Middle frontal gyrus (tissue), 1 donor: ENCODE data around the gene RBM33.
"Not testable (repeated sequence)": the region's sequence is repeated elsewhere in the genome, so short reads cannot be mapped to it uniquely, and the experiment has no call there.

Source experiments
- DNase-seq: peaks from one replicate; pipeline ENCODE4 v3.0.0-alpha.2; 2015; ENCODE audit warnings: low spot score; ENCODE audit errors: extremely low spot score

RBM33 gene

GRCh38 chr7:155807065-155807671 is 162.7 kb downstream of the RBM33 start:
- no peak for DNase-seq

DNA sequence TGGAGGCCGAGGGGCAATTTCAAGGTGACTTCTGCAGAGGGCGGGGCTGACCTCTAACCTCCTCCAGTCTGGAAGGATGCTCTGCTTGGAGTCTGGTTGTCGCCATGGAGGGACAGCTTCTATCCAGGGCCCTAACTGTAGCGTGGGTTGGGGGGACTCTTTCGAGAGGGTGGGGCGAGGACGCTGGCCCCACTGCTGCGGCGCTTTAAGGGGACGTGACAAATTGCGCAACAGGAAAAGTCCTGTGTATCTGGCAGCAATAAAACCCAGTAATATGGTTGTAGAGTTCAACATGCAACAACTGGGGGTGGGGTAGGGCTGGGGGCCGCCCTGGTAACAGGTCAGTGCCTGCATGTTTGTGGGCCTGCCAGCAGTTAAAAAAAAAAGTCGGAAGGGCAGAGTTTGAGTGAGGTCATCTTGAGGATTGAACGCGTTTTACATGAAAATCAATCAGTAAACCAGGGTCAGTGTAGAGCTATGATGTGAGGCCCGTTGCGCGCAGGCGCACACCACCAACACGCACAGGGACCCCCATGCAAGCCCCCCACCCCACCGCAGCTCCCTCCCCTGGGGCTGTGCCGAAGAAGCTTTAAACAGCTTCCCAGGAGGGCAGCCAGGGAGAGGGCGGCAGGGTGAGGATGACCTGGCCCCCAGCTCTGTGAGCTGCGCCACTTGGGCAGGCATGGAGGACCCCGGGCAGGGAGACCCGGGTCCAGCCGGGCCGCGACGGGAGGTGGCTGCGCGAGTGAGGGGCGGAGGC is 163.5 kb downstream of the RBM33 start:
- DNase-seq, result no peak

DNA sequence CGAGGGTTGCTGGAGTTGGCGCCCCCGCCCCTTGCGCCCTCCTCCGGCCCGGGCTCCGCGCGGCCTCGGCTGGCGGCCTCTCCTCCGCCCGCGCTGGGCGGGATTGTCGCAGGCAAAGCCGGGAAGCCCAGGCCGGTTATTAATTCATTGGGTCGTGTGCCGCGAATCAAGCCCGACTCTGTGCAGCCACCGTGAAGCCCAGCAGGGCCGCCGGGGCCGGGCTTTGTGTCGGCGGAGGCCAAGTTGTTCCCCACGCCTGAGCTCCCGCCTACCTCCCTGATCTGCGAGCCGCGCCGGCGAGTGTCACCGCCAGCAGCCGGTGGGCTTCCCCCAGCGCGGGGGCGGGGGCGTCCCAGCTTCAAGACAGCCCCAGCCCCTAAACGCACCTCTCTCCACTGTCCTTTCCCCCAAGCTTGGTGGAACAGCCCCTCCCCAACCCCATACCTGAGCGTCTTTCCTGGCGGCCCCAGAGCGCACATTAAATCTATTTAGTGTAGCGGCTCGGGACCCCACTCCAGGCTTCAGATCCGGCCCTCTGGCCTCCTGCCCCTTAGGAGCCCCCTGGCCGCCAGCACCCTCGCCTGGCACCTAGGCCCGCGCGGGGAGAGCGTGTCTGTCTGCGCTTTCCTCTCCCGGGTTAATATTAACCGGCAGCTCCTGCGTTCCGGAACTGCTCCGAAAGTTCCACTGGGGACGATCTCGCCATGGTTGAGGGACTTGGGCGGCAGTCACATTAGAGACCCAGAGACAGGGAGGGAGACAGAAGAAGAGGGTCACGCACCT is 164.3 kb downstream of the RBM33 start:
- no peak for DNase-seq

DNA sequence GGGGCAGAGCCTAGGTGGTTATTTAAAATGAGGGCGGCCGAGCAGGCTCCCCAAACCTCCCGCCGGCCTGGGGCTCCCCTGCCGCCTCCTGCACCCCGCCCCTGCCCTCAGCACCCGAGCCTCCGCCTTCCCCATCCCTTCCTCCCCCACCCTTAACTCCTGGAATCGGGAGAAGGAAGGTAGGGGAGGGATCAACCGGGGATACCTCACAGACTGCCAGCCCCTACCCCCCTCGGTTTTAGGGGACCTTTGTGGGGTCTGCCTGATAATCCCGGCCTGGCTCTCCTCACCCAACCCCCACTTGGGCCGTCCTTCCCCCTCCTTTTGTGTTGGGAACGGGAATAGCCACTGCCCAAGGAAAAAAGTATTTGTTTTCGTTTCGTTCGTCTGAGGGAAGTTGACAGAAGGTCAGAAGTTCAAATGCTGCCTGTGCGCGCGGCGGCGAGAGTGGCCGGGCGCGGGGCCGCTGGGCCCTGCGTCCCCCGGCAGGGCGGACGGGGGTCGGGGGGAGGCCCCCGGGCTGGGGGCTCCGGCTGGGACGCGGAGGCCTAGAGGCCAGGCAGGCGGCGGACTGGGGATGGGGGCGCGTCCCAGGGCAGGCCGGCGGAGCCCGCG is 165.0 kb downstream of the RBM33 start:
- DNase-seq, result no peak

GRCh38 chr7:155809947-155810769 is 165.7 kb downstream of the RBM33 start:
- no peak for DNase-seq

DNA sequence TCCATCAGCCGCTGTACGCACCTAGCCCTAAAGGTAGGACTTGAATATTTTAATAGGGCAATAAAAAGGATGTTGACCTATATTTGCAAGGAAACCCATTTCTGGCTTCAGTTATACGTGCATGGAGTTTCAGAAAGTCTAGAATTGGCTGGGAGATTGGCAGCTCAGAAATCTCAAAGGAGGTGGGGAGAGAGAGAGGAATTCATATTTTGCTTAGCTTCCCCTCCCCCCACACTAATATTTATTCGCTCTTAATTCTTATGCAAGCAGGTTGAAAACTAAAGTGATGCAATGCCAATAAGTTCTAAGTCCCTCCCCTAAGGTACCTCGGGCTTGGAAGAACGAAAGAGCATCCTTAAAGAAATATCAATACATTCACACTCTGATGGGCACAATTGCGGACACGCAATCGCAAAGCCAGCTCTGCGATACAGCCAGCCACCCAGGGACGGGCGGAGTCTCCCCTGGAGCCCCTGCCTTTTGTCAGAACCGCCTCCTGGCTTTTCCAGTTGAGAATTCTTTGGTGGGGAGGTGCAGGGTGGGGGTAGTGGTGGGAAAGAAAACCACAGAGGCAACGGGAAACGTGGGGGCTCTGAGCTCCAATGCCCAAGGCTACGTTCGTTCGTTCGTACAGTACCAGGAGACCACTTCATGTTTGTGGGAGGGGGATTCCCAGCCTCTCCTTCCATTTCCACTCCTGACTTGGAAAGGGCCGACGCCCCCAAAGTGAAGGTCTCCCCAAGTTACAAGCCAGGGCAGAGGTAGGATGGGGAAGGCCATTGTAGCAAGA is 166.5 kb downstream of the RBM33 start:
- DNase-seq, result no peak

DNA sequence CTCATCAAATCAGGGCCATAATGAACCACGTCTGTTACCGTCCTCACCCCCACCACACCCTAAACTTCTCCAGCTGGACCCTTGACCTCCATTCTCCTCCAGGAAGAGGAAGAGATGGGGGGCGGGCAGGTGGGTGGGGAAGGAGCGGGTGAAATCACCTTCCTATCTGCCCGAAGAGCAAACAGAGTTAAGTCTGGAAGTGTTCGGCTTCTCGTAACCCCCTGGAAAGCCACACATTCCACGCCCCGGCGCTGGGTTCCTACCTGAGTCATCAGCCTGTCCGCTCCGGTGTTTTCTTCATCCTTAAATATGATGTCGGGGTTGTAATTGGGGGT is 167.1 kb downstream of the RBM33 start:
- no peak for DNase-seq

DNA sequence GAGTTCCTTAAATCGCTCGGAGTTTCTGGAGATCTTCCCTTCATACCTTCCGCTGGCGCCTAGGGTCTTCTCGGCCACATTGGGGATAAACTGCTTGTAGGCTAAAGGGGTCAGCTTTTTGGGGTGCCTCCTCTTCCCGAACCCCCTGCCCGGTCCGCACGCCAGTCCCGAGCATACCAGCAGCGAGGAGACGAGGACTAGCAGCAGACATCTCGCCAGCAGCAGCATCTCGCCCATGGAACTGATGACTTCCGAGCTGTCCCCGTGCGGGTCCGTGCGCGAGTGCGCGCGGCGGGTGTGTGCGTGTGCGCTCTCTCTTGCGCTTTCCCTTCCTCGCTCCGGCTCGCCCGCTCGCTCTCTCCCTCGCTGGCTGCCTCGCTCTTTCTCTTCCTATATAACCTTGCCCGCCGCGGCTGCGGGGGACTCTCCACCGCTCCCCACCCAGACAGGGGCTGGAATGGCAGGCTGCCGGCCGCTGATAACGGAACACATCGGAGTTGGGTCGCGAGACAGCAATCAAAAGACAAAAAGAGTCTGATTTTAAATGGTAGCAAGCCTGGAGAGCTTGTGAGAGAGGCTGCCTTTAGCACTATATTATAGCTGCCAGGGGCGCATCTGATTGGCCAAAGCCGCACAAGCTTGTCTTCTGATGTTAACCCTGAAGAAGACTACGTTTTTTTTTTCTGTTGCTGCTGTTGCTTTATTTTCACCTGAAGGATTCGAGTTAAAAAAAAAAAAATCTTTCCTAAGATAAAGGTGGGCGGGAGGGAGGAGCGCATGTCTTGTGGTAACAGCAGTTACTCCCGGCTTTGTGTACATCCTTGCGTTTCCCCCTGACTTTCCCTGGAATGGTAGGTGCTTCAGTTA is 167.7 kb downstream of the RBM33 start, which contains the start of gene SHH:
TSS of gene SHH (minus strand) at position 569 of the 867 bp plus-strand sequence. CDS start at position 228, 341 bp downstream.
- DNase-seq, result no peak

DNA sequence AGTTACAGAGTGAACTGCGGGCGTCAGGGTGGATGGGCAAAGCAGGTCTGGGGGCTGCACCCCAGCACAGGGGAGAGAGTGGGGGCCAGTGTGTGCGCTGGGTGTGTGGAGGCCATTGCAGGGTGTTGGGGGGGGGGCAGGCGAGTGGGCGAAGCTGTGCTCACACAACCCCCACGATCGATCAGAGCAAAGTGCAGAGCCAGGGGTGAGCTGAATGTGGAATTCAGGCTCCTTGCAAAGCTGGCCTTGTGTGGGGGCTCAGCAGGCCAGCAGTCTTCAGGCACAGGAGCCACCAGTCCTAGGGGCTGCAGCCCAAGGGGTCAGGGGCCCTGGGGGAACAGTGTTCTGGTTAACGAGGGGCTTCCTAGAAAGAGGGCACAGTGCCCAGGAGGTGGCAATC is 168.7 kb downstream of the RBM33 start:
- DNase-seq, result no peak

GRCh38 chr7:155813546-155814315 is 169.3 kb downstream of the RBM33 start:
- no peak for DNase-seq

DNA sequence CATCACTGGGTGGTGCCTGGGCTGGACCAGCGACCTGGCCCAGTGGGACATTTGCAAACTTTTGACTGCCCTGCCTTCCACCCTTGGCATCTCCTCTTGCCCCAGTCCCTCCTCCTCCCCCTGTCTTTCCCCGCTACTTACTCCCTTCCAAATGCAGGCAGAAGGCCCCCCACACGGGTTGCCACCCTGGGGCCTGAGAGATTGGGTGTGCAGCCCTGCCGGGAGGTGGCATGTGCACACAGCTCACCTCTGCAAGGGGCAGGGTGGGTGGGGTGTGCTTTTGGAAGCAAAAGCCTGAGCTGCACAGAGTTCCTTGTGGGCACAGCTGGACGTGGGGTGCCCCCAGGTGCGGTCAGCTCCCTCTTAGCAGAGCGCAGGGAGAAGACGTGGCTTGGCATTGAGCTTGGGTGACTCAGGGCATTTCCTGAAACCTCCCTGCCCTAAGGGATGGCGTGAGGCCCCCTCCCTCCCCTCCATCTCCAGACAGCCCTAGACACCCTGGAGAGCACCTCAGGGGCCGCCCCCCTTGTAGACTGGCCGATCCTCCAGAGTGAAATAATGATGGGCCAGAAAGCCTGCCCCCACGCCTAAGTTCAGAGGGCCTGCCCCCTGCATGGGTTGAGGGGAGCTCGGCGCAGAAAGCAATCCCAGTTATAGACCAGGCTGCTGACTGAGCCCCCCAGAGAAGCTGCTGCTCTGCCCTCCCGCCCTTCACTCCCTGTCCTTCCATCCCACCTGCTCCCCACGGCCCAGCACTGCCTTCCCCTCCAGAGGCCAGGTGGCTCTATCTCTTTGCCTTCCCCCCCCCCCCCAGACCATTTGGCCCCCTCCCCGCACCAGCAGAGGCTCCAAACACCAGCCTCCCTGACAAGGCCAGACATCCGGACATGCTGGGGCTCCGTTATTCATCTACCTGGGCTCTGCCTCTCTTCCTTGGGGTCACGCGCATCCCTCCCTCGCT is 170.1 kb downstream of the RBM33 start:
- DNase-seq, result no peak

DNA sequence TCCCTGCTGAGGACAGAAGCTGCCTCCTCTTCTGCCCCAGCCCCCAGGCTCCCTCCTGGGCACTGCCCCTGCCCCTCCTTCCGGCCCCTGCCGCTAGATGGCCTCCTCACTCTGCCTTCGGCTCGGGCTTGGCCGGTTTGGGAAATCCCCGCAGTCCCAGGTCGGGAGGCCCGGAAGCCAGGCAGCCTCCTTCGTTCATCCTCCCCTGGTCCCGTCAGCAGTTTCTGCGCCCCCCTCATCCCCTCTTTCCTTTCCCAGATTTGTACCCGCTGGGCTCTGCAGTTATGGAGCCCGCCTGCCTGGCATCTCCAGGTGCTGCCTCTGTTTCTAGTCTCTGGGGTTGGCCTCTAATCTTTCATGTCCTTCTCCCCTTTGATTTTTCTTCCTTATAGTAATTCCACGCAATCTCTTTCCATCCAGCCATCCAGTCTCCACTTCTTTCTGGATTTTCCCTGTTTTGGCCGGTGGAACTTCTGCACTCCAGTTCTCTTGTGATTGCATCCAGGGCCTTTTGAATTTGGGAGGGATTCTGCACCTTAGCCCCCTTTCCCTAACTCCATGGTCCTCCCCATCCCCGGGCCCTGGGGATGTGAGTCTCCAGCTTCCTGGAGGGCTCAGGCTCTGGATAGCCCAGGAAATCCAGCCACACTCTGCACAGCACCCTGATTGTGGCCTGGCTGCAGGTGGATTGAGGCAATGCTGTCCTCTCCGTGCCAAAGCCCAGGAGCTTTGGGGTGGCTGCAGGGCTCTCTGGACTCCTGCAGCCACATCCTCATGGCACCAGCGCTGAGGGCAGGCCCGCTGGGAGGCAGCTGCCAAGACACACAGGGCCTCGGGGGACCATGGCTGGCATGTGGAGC is 171.1 kb downstream of the RBM33 start:
- no peak for DNase-seq

DNA sequence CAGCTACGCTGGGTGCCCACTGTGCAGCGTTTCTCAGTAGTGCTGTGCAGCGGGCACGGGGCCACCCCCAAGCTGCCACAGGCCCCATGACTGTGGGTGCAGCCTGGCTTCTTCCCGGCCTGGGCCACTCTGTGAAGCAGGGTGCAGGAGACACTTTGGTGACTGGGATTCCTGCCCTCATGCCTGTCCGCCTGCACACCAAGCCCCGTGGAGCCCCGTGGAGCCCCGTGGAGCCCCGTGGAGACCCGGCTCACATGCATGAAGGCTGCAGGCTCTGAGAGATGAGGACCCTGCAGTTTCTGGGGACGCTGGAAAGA is 171.7 kb downstream of the RBM33 start:
- no peak for DNase-seq

DNA sequence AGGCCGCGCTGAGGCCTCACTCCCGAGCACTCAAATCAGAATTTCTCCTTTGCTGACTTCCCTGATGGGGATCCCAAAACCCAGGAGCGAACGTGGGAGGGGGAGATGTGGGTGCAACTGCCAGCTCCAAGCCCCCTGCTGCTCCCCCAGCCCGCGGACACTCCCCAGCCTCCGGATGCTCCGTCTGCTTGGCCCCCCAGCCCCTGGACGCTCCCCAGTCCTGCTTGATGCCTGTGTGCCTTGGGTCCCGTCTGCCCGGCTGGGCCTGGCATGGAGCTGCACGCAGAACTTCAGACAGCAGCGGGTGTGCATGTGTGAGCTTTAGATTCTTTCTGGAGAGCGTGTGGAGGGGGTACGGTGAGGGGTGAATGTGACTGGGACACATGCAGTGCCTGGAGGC is 172.5 kb downstream of the RBM33 start:
- DNase-seq, result no peak

- DNase-seq, result not testable (repeated sequence)
Measured at GRCh38 chr7:155817515-155817914, 173.1 kb downstream of the RBM33 start.

DNA sequence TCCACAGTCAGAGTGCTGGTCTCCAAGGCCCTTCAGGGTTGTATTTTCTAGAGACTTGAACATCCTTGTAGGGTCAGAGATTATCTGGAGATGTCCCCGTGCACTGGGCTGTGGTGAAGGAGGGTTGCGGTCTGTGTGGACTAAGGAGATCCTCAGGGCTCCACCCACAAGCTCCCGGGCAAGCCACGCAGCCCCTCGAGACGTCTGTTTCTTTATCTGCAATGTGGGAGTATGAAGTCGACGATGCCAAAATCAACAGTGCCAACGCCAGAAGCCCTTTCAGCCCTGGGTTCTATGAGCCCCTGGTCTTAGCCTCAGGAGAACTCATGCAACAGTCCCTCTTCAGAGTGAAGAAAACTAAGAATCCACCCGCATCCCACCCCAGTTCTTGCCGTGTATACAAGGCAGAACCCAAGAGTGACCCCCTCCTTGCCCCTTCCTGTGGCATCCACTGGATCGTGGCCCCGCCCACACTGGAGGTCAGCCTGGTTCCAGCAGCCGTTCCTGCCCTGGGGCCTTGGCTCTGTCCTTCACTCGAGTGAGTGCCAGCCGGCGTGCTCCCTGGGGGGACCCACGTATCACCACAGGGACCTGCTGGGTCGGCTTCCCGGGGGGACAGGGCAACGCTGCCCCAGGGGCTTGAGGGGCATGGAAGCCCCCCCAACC is 173.8 kb downstream of the RBM33 start:
- DNase-seq, result no peak
